NB4 (cell line): Measurements from ENCODE around the gene ASB18.

ENCODE experiments used
- DNase-seq: peaks from one replicate; pipeline ENCODE4 v3.0.0; 2010; ENCODE audit warnings: low read depth
- H3K4me3 ChIP-seq: one replicate; pipeline ENCODE4 v1.5.1; 2011; ENCODE audit warnings: mild to moderate bottlenecking, low read depth, low read length, moderate library complexity
- MYC ChIP-seq: IDR thresholded peaks from 2 replicates; pipeline ENCODE4 v1.6.1; 2011; ENCODE audit warnings: low read depth, low read length
- POLR2A ChIP-seq: IDR thresholded peaks from 2 replicates; pipeline ENCODE4 v1.6.1; 2011; ENCODE audit warnings: mild to moderate bottlenecking; ENCODE audit not compliant: insufficient read length; ENCODE audit errors: extremely low read depth
- TF ChIP-seq, protein P1 (sequence below): IDR thresholded peaks from 2 replicates; pipeline ENCODE4 v1.6.1; 2011; ENCODE audit warnings: low read depth, low read length
- TF ChIP-seq, protein P2 (sequence below): IDR thresholded peaks from one replicate; pipeline ENCODE4 v1.5.1; 2012; ENCODE audit warnings: low read depth, low read length

ASB18 gene

DNA sequence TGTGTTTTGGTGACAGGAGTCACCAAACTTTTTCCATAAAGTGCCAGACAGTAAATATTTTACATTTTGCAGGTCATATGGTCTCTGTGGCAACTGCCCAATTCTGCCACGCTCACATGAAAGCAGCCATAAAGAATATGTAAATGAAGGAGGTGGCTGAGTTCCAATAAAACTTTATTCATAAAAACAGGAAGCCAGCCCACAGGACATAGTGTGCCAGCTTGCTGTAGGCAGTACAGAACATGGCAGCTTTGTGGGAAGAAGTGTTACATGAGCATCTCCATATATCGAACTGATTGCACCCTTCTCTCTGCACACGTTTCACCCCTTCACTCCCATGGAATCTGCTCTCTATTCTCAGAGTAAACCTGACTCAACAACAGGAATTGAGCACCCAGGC lies 10.2 kb downstream of the ASB18 start:
- no peak for DNase-seq
- TF ChIP-seq, protein P1, sequence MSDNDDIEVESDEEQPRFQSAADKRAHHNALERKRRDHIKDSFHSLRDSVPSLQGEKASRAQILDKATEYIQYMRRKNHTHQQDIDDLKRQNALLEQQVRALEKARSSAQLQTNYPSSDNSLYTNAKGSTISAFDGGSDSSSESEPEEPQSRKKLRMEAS = no peak
- TF ChIP-seq POLR2A = no peak
- TF ChIP-seq, protein P2, sequence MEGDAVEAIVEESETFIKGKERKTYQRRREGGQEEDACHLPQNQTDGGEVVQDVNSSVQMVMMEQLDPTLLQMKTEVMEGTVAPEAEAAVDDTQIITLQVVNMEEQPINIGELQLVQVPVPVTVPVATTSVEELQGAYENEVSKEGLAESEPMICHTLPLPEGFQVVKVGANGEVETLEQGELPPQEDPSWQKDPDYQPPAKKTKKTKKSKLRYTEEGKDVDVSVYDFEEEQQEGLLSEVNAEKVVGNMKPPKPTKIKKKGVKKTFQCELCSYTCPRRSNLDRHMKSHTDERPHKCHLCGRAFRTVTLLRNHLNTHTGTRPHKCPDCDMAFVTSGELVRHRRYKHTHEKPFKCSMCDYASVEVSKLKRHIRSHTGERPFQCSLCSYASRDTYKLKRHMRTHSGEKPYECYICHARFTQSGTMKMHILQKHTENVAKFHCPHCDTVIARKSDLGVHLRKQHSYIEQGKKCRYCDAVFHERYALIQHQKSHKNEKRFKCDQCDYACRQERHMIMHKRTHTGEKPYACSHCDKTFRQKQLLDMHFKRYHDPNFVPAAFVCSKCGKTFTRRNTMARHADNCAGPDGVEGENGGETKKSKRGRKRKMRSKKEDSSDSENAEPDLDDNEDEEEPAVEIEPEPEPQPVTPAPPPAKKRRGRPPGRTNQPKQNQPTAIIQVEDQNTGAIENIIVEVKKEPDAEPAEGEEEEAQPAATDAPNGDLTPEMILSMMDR = no peak
- TF ChIP-seq MYC = no peak
- no peak overlapping the region for H3K4me3 ChIP-seq

DNA sequence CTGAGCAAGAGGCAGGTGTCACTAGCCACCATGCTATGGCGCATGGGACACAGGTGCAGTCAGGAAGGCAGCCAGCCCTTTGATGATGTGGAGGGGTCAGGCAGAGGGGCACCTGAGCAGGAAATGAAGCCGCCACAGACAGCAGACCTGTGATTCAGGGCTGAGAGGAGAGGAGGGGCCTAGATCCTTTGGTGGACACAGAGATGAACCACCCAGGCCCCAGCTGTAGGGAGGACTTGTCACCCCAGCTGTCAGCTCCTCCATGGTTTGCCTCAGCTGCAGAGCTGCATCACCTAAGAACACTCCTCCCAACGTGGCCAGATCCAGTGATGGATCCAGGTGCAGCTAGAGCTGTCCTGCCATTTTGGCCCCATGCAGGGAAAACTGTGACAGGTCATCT lies 11.6 kb downstream of the ASB18 start:
- no peak for DNase-seq
- no peak overlapping the region for H3K4me3 ChIP-seq
- TF ChIP-seq MYC (no peak), POLR2A (no peak)
- TF ChIP-seq, protein P2 = no peak
- TF ChIP-seq, protein P1 = no peak

DNA sequence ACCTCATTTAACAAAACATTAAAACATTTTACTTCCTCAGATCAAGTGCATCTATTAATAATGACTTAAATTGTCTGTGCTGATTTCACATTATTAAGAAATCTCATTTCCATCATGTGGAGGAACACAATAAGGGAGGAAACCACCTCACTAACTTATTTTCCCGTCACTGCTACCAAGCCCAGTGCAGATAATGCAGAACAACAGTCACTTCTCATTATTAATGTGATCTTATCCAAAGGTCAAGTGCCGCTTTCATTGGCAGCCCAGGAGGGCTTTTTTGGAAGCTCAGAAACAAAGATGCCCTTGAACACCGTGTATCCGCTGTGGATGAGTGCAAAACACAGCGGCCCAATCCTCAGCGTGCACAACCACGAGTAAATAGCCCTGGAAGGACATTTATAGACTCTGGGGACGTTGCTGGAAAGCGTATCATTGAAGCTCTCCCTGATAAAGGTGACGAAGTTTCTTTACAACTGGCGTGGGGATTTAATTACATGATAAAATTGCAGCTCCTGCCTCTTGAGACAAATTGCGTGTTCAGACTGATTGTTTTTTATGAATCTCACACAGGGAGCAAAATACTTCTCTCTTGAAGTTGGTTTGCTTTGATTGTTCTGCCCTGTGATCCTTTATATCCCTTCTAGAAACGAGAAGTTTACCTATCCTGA lies 13.2 kb downstream of the ASB18 start:
- no peak overlapping the region for H3K4me3 ChIP-seq
- TF ChIP-seq POLR2A = no peak
- TF ChIP-seq MYC = no peak
- DNase-seq = no peak

DNA sequence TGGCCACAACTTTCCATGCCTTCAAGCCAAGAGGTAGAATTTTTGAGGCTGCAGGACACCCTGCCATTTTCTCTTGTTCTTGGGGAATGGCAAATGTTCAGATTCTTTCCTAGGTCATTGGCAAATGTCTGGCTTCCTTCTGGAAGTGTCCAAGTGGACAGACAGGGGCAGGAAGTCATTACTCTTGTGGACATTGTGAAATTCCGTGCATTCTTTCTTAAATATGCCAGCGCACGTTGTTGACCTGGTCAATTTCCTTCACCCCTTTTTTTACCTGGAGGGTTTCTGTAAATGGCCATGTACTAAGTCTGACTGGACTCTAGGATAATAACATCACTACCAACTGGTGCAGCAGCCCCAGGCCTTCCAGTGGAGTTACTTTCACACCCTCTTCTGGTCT lies 13.9 kb downstream of the ASB18 start:
- TF ChIP-seq MYC (no peak), POLR2A (no peak)
- TF ChIP-seq, protein P2 = no peak
- TF ChIP-seq, protein P1 = no peak
- no peak overlapping the region for H3K4me3 ChIP-seq

DNA sequence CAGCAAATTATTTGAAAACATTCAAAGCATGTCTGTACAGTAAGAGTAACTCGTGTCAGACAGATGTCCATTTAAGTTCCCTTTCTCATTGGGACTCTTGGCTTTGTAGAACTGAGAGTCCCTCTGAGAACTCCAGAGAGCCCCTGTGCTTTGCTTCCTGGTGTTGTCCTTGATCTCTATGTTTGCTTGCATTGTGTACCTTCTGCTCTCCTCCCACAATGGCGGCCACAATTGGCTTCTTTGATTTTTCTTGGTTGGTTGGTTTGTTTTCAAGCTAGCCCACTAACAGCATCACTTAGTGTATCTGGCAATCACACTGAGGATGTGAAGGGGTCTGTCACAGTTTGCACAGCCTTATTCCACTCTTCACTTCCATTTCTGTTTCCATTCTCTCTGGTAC lies 15.1 kb downstream of the ASB18 start:
- DNase-seq = no peak
- TF ChIP-seq MYC = no peak
- TF ChIP-seq POLR2A = no peak
- TF ChIP-seq, protein P2 = no peak
- TF ChIP-seq, protein P1 = no peak
- H3K4me3 ChIP-seq = no peak overlapping the region

More for the DNA sequence above, 13.9 kb downstream of the ASB18 start:
- no peak for DNase-seq

DNA sequence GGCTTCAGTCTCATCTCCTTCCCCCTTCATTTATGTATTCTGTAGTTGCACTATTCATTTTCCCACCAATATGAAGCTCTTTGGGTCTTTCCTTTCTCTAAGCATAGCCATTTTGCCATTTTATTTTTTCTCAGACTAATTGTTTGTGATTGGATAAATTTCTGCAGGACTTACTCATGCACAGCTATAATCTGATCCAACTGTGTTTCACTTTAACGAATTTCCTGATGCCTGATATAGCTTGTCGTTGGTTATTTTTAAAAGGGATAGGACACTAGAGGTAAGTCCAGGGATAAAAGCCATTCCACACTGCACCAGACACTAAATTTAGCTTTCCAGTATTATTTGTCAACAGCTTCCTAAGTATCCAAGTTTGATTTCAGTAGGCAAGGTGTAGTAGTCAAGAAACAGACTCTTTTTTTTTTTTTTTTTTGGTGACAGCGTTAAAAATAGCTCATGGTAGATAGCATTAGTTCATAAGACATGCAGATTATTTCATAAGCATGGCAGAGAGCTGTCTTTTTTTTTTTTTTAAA lies 17.4 kb downstream of the ASB18 start:
- no peak for DNase-seq
- no peak overlapping the region for H3K4me3 ChIP-seq
- TF ChIP-seq, protein P1 = no peak
- TF ChIP-seq MYC (no peak), POLR2A (no peak)
- TF ChIP-seq, protein P2 = no peak
